Effector CD4-positive, alpha-beta T cell (primary cell): ENCODE measurements around the gene MRPL24.
"Not testable (repeated sequence)": the region's sequence is repeated elsewhere in the genome, so short reads cannot be mapped to it uniquely, and the experiment has no call there.

Source experiments
- DNase-seq: peaks from one replicate; pipeline ENCODE4 v3.0.0-alpha.2; 2020
- total RNA-seq: gene quantifications from one replicate; lab custom pipeline; 2026; lab: John Stamatoyannopoulos, UW

The MRPL24 gene
- total RNA-seq = 16.9 reads per million, percentile 43 among the genes with 10 or more reads in this experiment

GRCh38 chr1:156740741-156741480, at the start of gene MRPL24:
TSS of gene MRPL24 (minus strand) at chr1:156741088. CDS start at chr1:156738704, 2,384 bp downstream.
- DNase-seq = peak; percentile 96

GRCh38 chr1:156789621-156790318, 48.9 kb upstream of the MRPL24 start:
- no peak for DNase-seq

- no peak for DNase-seq
Observed at GRCh38 chr1:156788136-156788535, 47.2 kb upstream of the MRPL24 start.

- DNase-seq = no peak
Observed at GRCh38 chr1:156786640-156787039, 45.8 kb upstream of the MRPL24 start.

- no peak for DNase-seq
Observed at GRCh38 chr1:156785458-156785857, 44.6 kb upstream of the MRPL24 start.

DNA sequence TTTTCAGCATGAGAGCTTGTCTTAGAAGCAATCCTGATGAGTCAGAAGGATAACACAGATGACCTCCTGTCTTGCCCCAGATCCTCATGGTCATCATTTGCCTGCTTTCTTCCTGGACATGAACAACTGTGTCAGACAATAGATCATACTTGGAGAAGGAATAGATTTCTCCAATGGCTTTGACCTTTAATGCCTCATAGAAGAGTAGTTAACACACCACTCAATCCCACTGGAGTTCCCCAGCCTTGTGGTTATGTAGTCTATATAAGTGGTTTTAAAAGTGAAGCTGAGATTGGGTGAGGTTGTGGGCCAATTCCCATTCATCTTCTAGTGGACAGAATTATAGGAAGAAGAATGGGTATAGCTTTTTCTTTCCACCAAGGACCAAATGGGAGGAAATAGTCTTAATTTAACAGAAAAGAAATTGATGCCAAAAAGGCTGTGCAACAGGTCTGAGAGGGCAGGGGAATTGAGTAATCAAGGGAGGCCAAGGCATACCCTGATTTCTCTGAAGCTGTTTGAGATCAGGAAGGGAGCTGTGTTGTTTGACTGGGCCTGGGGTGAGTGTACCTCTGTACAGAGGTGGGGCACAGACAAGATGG, 40.8 kb upstream of the MRPL24 start:
- DNase-seq = no peak

- DNase-seq = no peak
Observed at GRCh38 chr1:156777573-156777972, 36.7 kb upstream of the MRPL24 start.

GRCh38 chr1:156776942-156777341, 36.1 kb upstream of the MRPL24 start:
- no peak for DNase-seq

- DNase-seq = no peak
Observed at GRCh38 chr1:156775799-156776198, 34.9 kb upstream of the MRPL24 start.

DNA sequence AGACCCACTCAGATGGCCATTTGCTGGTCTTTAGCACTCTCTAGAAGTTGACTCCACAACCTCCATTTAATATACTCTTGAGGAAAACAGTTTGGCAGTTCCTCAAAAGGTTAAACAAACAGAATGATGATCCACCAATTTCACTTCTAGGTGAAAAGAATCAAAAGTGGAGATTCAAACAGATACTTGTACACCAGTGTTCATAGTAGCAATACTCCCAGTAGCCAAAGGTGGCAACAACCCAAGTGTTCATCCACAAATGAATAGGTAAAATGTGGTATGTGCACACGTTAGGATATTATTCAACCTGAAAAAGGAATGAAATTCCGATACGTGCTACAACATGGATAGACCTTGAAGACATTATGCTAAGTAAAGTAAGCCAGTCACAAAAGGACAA, 32.7 kb upstream of the MRPL24 start:
- DNase-seq = no peak

DNA sequence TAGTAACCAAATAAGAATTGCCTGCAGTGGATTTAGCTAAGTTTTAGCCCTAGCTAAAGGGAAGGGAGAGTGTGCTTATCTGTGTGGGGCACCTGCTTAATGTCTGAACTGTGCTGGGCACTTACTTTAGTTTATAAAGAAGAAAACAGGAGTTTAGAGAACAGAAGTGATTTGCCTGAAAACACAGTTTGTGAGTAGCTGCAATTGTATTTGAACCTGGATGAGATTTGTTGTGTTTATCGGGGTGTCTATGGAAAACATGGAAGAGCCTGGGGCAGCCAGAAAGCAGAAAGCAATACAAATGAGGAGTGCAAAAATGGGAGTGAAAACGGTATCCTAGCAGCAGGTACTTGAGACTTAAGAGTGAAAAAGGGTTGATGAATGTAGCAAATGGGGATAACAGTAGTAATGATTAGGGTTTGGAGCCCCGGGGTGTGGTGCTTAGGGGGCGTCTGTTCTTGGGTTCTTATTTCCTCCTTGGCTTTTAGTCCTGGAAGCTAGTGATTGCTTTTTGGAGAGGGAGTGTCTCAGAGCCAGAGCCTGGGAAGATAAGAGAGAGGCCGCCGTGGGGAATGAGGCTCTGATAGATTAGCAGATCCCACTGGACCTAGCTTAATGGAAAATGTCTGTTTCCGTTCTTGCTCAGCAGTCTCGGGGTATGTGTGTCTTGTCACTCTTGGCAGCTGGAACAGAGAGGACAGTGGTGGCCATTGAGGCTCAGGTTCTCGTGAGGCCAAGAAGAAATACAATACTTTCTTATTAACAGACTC, 32.0 kb upstream of the MRPL24 start:
- no peak for DNase-seq

DNA sequence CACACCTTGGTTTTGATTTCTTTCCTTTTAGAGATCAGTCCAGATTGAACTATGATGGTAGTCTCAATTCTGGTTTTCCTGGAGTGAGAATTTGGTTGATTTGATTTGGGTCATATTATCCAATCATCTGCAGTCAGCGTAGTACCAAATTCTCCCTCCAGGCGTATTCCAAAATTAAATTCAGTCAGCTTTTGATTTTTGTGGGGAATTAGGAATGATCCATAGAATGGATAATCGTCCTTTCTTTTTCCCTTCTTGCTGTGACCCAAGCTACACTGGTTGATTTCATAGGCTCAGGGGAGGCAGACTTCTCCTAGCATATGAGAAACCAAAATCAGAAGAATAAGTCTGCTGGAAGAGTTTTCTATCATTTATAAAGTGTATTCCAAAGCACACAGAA, 31.3 kb upstream of the MRPL24 start:
- no peak for DNase-seq

GRCh38 chr1:156768610-156769295, 27.9 kb upstream of the MRPL24 start:
- no peak for DNase-seq

- peak; percentile 36 for DNase-seq
Observed at GRCh38 chr1:156767879-156768604, 27.2 kb upstream of the MRPL24 start.

- peak; percentile 97 for DNase-seq
Observed at GRCh38 chr1:156767101-156767878, 26.4 kb upstream of the MRPL24 start, which contains the start of gene PRCC. TSS of gene PRCC (plus strand) at chr1:156767535. CDS start at chr1:156767772, 237 bp downstream.

DNA sequence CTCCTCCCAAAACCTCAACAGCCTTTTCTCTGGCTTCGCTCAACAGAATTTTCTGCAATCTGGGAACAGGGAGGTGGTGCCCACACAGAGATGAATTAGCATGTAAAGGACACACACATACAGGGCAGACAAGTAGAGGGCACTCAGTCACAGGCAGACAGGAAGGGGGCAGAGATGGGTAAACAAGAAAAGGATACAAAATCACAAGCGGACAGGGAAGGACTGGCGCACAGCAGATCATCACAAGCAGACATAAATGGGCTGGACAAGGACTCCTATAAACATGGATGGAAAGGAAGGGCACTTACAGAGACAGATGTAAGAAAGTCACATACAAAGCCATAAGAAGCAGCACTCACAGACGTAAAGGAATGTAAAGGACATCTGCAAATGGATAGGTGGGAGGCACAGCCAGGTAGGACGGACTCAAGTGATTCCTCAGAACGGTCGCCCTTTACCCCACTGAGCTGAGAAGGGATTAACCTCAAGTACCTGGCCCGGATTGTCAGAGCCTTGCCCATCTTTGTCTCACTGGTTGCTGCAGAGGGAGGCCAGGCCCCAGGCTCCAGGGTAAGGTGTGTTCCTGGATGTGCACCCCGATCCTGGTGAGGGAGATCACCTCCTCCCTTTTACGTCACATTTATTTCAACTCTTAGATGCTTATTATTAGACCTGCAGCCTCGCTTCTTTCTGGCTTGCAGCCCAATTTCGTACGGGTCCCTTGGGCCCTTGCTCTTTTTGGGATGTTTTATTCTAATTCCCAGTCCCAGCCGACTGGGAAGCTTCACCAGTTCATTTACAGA, 25.6 kb upstream of the MRPL24 start:
- no peak for DNase-seq

DNA sequence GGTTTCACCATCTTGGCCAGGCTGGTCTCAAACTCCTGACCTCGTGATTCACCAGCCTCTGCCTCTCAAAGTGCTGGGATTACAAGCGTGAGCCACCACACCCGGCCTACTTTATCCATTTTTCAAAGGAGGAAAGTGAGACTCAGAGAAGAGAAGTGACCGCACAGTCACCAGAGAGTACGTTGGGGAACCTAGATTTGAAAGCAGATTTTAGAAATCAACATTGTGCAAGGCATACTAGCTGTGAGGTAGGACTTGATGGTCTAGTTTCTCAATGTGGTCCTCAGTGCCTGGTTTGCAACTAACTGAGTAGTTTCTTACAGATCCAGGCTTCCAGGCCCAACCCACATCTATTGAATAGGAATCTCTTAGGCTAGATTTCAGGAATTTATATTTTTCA, 24.8 kb upstream of the MRPL24 start:
- no peak for DNase-seq

DNA sequence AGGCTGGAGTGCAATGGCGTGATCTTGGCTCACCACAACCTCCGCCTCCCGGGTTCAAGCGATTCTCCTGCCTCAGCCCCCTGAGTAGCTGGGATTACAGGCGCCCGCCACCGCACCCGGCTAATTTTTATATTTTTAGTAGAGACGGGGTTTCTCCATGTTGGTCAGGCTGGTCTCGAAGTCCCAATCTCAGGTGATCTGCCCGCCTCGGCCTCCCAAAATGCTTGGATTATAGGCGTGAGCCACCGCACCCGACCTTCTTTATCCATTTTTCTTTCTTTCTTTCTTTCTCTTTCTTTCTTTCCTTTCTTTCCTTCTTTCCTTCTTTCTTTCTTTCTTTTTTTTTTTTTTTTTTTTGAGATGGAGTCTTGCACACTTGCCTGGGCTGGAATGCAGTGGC, 24.2 kb upstream of the MRPL24 start:
- not testable (repeated sequence) for DNase-seq

DNA sequence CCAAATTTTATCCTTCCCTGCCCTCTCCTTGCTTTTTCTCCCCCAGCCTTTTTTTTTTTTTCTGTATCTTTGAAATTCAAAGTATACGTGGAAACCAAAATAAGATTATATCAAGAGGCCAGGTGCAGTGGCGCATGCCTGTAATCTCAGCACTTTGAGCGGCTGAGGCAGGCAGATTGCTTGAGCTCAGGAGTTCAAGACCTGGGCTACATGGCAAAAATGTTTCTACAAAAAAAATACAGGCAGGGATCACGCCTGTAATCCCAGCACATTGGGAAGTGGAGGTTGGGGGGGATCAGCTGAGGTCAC, 19.9 kb upstream of the MRPL24 start:
- DNase-seq = no peak
